ENCODE results near the gene ATP6AP2. TPM values are rescaled to one million over a fixed set of nuclear protein-coding genes. Genes with fewer than 3 reads are reported as not detected.

The ATP6AP2 gene
- total RNA-seq, 2 experiments from 2014 or later = 28.2 to 34.9 TPM

GRCh38 chrX:40544343-40545266, 36.2 kb upstream of the ATP6AP2 start:
- no peak overlapping the region for H3K4me2 ChIP-seq (ENCODE audit: low read length)
- POLR2A ChIA-PET = interaction anchor here (0.7 kb wide), 1 partner anchor 699 kb away, joined by 3 read pairs; no protein-coding TSS in a partner anchor
- H3K9me2 ChIP-seq (ENCODE audit: insufficient read depth, low read length) = no peaks in the 10 kb centered on the region
- H3K36me3 ChIP-seq (ENCODE audit: insufficient read depth, low read length) = no peaks in the 10 kb centered on the region
- intact Hi-C loops (cut with micrococcal nuclease; ENCODE audit: unreplicated experiment) = loop anchor here (1.0 to 5.0 kb wide), 2 partner anchors 103 to 250 kb away; partner anchors contain the start of gene CXorf38
- no peak overlapping the region for H2AFZ ChIP-seq (ENCODE audit: low read length)
- H3K27ac ChIP-seq (ENCODE audit: low read depth, low read length, poor library complexity, severe bottlenecking) = no peak overlapping the region
- H3K9me3 ChIP-seq (ENCODE audit: low read length) = no peaks in the 10 kb centered on the region
- no peak overlapping the region for H3K4me3 ChIP-seq (ENCODE audit: low read depth, low read length, poor library complexity, severe bottlenecking)
- CTCF ChIA-PET (ENCODE audit: unreplicated experiment) = interaction anchor here (0.6 to 1.6 kb wide), 3 partner anchors 107 to 1107 kb away, joined by 3 to 6 read pairs (median 3); no protein-coding TSS in a partner anchor
- DNase-seq (ENCODE audit: low spot score) = no peak
- BruUV-seq (replicated peaks) = no TSS peak
- H3K79me2 ChIP-seq (ENCODE audit: insufficient read depth, low read depth, low read length) = no peaks in the 10 kb centered on the region
- H4K20me1 ChIP-seq (ENCODE audit: insufficient read depth, low read length) = no peaks in the 10 kb centered on the region
- no peak for TF ChIP-seq EZH2phosphoT487 (IDR thresholded peaks at IDR 0.05; ENCODE audit: borderline replicate concordance, low read depth, low read length)
- TF ChIP-seq, protein P1, sequence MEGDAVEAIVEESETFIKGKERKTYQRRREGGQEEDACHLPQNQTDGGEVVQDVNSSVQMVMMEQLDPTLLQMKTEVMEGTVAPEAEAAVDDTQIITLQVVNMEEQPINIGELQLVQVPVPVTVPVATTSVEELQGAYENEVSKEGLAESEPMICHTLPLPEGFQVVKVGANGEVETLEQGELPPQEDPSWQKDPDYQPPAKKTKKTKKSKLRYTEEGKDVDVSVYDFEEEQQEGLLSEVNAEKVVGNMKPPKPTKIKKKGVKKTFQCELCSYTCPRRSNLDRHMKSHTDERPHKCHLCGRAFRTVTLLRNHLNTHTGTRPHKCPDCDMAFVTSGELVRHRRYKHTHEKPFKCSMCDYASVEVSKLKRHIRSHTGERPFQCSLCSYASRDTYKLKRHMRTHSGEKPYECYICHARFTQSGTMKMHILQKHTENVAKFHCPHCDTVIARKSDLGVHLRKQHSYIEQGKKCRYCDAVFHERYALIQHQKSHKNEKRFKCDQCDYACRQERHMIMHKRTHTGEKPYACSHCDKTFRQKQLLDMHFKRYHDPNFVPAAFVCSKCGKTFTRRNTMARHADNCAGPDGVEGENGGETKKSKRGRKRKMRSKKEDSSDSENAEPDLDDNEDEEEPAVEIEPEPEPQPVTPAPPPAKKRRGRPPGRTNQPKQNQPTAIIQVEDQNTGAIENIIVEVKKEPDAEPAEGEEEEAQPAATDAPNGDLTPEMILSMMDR (conservative IDR thresholded peaks at IDR 0.05; ENCODE audit: low read length) = no peak
- no peaks in the 10 kb centered on the region for H3K4me1 ChIP-seq (ENCODE audit: insufficient read depth, low read length, poor library complexity, severe bottlenecking)

- no peak overlapping the region for H2AFZ ChIP-seq (ENCODE audit: low read length)
- no peak for DNase-seq (ENCODE audit: low spot score)
- no peaks in the 10 kb centered on the region for H3K9me3 ChIP-seq (ENCODE audit: low read length)
- H3K4me2 ChIP-seq (ENCODE audit: low read length) = no peak overlapping the region
- no peaks in the 10 kb centered on the region for H3K36me3 ChIP-seq (ENCODE audit: insufficient read depth, low read length)
- POLR2A ChIA-PET = no interaction called here
- H3K4me1 ChIP-seq (ENCODE audit: insufficient read depth, low read length, poor library complexity, severe bottlenecking) = no peaks in the 10 kb centered on the region
- CTCF ChIA-PET (ENCODE audit: unreplicated experiment) = no interaction called here
- H3K9me2 ChIP-seq (ENCODE audit: insufficient read depth, low read length) = no peaks in the 10 kb centered on the region
- intact Hi-C loops (cut with micrococcal nuclease; ENCODE audit: unreplicated experiment) = no loop called here
- no peak for TF ChIP-seq EZH2phosphoT487 (IDR thresholded peaks at IDR 0.05; ENCODE audit: borderline replicate concordance, low read depth, low read length)
- TF ChIP-seq, protein P1 (conservative IDR thresholded peaks at IDR 0.05; ENCODE audit: low read length) = no peak
- no TSS peak for BruUV-seq (replicated peaks)
- H3K4me3 ChIP-seq (ENCODE audit: low read depth, low read length, poor library complexity, severe bottlenecking) = no peak overlapping the region
- H4K20me1 ChIP-seq (ENCODE audit: insufficient read depth, low read length) = no peaks in the 10 kb centered on the region
- no peak overlapping the region for H3K27ac ChIP-seq (ENCODE audit: low read depth, low read length, poor library complexity, severe bottlenecking)
- no peaks in the 10 kb centered on the region for H3K79me2 ChIP-seq (ENCODE audit: insufficient read depth, low read depth, low read length)
Measured at GRCh38 chrX:40546870-40547269, 33.9 kb upstream of the ATP6AP2 start.

DNA sequence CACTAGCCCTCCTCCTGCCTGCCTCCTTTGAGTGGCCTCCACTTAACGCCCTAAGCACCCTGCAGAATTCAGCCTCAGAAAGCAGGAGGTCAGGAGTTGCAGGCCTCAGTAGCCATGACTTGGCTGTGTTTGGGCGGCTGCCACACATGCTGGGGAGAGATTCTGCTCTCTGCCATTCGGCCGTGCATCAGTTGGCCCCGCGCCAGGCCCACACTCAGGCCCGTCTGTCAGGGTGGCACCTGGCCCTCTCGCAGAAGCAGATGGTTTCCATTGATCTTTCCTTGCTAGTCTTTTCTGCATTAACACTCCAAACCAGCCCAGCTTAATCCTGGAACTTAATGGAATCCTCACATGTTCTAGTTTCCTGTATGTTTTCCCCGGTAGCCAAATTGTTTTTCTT, 30.7 kb upstream of the ATP6AP2 start:
- TF ChIP-seq, protein P1 (conservative IDR thresholded peaks at IDR 0.05; ENCODE audit: low read length) = no peak
- no peak for TF ChIP-seq EZH2phosphoT487 (IDR thresholded peaks at IDR 0.05; ENCODE audit: borderline replicate concordance, low read depth, low read length)
- no peak overlapping the region for H3K27ac ChIP-seq (ENCODE audit: low read depth, low read length, poor library complexity, severe bottlenecking)
- H3K9me3 ChIP-seq (ENCODE audit: low read length) = no peaks in the 10 kb centered on the region
- H3K79me2 ChIP-seq (ENCODE audit: insufficient read depth, low read depth, low read length) = no peaks in the 10 kb centered on the region
- no peak overlapping the region for H2AFZ ChIP-seq (ENCODE audit: low read length)
- no peaks in the 10 kb centered on the region for H3K4me1 ChIP-seq (ENCODE audit: insufficient read depth, low read length, poor library complexity, severe bottlenecking)
- no TSS peak for BruUV-seq (replicated peaks)
- no peak overlapping the region for H3K4me2 ChIP-seq (ENCODE audit: low read length)
- intact Hi-C loops (cut with micrococcal nuclease; ENCODE audit: unreplicated experiment) = no loop called here
- POLR2A ChIA-PET = no interaction called here
- CTCF ChIA-PET (ENCODE audit: unreplicated experiment) = no interaction called here
- H3K36me3 ChIP-seq (ENCODE audit: insufficient read depth, low read length) = no peaks in the 10 kb centered on the region
- no peaks in the 10 kb centered on the region for H3K9me2 ChIP-seq (ENCODE audit: insufficient read depth, low read length)
- no peak for DNase-seq (ENCODE audit: low spot score)
- no peak overlapping the region for H3K4me3 ChIP-seq (ENCODE audit: low read depth, low read length, poor library complexity, severe bottlenecking)
- H4K20me1 ChIP-seq (ENCODE audit: insufficient read depth, low read length) = no peaks in the 10 kb centered on the region
